GM10847 (cell line): Measurements from ENCODE around the gene PODN.

Experiments used
- POLR2A ChIP-seq: IDR thresholded peaks from 2 replicates; pipeline ENCODE4 v1.6.1; 2011; ENCODE audit not compliant: insufficient read length; ENCODE audit errors: extremely low read depth

Gene PODN

DNA sequence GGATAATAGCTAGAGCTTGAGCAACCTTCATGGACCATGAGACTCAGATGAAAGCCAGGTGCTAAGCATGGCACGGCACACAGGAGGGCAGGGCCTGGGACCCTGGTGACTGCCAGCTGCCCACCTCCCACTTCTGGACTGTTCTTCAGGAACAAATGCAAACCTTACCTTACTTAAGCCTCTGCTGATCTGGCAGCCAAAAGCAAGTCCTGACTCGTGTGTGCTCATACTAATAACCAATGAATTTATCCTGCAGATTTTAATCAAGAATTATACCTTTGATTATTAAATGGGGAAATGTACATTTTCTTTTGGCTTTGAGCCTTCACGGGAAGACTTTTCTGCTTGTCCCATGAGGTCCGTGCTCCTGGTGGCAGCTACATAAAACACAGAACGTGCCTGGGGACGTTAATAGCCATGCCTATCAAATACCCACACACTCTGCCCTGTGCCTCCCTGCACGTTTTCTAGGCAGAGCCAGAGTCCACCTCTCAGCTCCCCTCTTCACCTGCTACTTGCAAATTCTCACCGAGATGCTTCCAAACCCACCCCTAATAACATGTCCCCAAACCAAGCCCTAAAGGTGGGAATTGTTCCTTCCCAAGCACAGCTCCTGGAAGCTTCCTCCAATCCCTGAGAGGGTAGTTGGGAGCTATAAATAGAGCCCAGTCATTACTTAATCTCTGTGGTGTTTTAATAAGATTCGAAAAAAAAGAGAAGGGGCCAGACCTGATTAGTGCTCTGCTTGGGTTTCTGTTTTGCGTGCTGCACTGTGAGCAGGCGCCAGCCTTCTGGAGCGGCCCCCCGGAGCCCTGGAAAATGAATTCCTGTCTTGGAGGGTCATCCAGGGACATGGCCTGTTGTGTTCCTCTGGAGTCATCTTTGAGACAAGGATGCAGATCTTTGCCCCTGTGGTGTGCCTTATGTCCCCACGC, 46.9 kb downstream of the PODN start:
- no peak for TF ChIP-seq POLR2A

DNA sequence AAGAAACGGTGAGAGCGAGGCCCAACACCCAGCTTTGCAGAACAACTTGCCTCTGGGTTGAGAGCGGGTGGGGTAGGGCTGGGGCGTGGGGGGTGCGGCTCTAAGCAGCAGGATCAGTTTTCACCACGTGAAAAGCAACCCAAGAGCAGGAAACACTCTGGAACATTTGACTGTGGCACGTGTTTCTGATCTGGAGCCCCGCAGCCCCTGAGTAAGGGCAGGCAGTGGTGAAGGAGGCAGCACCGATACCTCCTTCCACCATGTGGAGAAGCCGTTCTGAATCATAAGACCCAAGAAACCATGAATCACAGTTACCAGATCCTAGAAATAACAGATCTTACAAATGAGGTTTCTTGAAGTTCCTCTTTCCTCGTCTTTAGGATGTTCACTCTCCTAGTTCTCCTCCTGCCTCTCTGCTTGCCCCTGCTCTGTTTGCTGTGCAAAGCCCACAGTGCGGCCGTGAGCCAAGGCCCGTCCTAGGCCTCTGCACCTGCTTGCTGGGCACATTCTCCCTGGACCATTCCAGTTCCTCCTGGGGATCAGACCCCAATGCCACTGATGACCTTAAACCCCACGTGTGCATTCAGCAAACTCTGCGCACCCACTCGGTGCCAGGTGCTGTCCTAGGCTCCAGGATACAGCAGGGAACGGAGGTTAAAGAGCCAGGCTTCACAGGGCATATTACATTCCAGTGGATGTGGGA, 48.5 kb downstream of the PODN start:
- no peak for TF ChIP-seq POLR2A

DNA sequence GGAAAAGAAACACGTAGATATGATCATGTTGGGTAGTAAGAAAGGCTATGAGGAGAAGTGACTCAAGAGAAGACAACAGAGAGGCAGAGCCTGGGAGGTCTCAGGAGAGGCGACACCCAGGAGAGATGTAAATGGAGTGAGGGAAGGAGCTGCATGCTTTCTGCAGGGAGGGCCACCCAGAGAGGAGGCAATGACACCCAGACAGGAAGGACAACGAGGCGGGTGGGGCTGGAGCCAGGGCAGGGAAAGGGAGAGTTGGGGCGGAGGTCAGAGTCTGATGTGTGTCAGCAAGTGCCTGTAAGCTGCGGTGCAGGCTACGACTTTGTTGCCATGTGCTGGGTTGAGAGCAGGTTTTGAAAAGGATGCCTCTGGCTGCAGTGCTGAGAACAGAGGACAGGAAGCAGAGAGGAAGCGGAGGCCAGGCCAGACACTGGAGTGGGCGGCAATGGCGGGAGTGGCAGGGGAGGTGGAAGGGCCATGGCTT, 49.1 kb downstream of the PODN start:
- TF ChIP-seq POLR2A, result no peak

DNA sequence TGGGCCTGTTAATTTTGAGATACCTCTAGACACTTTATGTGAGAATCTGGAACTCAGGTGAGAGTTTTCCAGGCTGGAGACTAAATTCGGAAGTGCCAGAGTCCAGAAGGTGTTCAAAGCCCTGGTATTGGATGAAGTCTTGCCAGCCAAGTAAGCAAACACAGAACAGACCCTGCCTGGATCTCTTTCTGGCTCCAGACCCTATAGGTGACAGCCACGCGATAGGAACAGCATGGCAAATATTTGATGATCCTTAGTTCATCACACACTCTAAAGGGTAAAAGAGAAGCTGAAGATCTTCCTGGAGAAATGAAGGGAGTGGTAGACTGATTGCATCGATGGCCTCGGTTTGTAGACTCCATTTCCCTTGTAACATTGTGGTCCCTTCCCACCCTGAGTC, 49.7 kb downstream of the PODN start:
- TF ChIP-seq POLR2A, result no peak

DNA sequence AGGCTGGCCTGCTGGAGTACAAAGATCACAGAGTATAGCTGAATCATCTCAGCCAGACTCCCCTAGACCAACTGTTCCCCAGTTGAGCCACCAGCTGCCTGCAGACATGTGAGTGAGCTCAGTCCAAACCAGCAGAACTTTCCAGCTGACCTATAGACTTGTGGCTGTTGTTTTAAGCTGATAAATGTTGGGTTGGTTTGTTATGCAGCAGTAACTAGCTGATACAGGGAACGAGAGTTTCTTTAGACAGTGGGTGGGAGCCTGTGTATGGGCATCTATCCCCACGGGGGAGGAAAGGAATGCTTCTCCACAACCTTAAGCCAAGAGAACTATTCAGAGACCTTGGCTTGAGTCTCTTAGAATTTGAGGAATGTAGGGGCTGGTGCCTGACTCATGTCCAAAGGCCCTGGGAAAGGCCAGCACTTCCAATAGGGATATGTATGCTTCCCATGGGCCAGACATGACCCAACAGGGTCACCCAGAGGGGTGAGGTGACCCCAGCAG, 50.3 kb downstream of the PODN start:
- TF ChIP-seq POLR2A, result no peak

DNA sequence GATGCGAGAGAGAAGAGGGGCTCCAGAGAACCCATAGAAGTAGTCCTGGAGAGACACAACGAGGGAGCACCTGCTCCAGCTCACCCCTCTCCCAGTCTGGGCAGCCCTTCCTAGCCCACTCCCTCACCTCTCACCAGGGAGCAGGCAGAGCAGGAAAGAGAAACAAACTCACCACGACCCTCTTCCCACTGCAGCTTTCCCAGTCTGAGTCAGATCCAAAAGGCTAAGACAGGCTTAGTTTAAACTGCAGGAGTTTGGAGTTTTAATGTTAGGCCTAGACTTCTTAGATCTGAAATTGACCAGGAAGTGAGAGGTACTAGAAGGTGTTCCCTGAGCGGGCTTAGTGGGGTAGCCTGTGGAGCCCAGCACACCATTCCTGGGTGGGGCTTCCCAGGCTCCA, 50.8 kb downstream of the PODN start:
- TF ChIP-seq POLR2A, result no peak

DNA sequence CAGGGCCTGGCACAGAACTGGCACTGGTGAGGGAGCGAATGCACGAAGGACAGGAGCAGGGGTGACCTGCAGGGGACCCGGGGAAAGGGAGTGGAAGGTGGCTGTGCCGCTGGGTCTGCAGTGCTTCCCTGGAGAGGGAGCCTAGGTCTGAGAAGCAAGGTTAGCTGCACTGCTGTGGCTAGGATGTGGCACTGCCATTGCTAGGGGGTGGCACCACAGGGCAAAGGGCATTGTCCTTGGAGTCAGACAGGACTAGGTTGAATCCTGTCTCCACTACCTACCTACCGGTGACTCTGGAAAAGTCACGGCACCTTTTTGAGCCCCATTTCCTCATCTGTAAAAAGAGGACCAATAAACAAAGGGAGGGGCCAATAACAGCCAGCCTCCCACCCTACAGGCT, 52.1 kb downstream of the PODN start:
- no peak for TF ChIP-seq POLR2A

DNA sequence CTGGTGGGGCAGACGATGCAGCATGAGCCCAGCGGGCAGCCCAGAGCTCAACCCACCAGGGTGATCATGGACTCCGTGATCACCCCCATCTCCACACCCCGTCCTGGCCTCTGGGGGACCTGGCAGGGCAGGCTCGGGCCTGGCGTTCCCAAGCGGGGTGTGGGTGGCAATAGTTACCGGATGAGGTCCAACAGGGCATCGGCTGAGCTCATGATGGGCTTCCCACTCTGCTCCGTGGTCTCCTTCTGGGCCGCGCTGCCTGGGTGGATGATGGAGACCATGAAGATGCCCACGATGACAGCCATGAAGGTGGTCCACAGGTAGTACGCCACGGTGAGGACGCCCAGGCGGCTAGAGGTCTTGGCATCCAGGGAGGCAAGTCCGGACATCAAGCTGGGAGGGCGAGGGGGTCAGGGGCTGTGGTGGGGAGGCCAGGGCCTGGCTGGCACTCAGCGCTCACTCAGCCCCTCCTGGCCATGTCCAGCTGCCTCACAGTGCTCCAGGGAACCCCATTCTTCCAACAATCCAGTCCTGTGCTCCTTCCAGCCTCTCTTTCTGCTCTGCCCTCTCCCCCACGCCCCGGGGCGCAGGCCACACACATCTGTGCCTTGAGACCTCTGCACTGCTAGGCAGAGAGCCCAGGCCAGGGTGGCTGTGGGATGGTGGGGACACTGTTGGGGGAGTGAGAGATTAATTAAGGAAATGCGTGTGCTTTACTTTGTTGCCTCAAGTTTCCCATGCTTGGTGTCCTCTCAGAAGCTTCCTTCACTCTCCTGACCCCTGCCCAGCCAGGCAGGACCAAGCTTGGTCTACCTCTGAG, 52.8 kb downstream of the PODN start:
- TF ChIP-seq POLR2A, result no peak

DNA sequence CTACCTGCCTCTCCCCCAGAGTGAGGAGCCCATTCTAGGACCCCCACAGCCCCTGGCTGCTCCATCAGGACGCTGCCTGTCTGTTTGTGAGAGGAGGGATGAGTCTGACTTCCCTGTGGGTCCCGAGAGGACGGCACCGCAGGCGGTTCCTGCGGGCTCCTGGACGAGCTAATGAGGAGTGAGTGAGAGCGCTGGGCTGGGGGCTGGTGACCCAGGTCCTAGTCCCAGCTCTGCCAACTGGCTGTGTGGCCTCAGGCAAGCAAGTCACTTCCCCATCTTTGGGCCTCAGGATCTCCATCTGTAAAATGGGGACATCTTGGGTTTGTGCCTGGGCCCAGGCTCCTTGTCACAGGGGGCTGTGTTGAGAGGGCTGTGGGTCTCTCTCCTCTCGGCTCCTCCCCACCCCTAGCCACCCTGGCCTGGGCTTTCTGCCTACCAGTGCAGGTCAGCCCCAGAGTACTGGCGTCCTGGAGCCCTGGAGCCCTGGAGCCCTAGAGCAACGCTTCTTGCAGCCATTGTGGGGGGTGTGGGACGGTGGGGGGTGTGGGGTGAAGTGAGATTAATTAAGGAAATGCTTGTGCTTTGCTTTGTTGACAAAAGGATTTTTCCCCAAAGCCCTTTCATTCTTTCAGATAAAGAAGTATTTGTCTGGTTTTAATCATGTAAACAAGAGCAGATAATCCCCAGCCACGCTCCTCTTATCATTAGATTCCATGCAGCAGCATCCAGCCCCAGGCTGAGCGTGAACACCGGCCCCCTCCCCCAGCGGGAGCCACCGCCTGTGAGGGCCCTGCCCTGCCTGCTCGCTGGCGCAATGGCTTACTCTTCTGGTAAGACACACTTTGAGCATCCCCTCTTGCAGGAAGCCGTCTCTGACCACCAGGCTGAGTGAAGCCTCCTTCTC, 53.6 kb downstream of the PODN start:
- TF ChIP-seq POLR2A, result no peak

DNA sequence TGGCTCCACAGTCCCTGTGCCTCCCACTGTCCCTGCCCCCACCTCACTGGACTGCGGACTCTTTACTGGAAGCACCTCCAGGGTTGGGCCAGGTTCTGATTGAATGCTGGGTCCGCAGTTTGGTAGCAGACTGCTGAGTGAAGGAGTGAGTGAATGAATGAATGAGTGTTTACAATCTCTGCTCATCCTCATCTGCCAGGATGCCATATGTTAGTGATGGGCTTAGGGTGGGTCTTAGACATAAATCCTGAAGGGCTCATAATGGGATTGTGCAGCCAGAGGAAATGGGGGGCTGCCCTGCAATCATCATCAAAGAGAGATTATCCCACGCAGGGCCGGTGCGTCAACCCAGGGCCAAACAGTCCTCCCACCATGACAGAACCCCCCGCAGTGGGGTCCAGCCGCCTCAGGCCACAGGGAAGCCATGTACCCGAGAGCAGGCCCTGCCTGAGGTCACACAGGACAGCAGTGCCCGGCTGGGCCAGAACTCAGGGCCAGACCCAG, 54.3 kb downstream of the PODN start:
- TF ChIP-seq POLR2A, result no peak

DNA sequence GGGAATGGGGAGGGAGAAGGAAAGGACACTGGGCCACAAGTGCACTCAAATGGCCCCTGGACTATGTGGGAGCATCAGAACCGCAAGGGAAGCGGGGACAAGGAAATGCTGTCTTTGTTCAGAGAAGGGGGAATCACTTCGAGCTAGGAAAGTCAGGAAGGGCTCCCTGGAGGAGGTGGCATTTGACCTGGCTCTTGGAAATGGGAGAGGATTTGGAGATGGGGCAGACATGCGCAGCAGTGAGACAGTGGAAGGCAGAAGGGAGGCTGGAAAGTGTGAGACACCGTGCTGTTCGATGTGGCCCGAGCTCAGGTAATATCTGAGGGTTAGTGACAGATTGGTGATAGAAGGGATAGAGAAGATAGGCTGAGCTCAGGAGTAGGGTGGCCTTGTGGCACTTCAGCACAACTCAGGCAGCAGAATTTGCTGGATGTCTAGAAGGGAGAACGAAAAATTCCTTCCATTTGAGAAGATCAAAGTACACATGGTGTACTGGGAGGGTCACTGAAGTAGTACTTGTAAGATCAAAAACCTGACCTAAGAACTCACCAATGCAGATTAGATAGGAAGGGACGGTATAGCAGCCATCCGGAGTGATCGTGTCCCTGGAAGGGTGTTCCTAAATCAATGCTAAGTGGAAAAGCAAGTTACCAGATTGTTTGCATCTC, 55.1 kb downstream of the PODN start:
- TF ChIP-seq POLR2A, result no peak

DNA sequence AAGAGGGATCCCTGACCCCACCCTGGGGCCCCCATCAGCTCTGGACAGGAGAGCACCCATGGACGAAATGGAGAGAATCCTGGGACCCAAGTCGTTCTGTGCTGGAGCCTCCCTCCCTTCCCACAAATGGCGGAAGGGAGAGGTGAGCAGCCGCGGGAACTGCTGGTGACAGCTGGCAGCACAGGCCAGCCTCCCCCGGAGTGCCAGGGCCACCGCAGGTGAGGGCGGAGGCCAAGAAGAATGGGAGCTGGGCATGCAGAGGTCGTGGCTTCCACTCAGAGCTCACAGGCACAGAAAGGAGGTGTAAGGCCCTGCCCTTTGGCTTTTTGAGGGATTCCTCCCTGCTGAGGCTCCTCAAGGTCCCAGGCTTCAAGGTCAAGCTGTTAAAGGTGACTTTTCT, 55.8 kb downstream of the PODN start:
- no peak for TF ChIP-seq POLR2A

DNA sequence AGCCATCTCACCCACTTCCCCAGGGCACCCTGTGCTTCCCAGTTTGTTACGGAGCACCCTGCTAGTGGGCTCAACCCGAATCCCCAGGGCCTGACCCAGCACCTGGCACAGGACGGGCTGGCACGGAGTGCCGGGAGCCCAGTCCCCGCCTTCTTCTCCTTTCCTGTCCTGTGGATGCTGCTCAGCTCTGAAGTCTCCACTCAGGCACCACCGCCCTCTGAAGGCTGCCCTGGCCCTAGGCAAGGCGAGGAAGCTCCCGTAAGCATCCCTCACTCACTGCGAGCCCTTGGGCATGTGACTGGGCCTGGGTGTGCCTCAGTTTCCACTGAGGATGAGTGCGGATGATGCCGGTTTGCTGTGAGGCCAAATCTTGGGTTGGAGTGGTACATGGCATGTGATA, 58.6 kb downstream of the PODN start:
- TF ChIP-seq POLR2A, result no peak

DNA sequence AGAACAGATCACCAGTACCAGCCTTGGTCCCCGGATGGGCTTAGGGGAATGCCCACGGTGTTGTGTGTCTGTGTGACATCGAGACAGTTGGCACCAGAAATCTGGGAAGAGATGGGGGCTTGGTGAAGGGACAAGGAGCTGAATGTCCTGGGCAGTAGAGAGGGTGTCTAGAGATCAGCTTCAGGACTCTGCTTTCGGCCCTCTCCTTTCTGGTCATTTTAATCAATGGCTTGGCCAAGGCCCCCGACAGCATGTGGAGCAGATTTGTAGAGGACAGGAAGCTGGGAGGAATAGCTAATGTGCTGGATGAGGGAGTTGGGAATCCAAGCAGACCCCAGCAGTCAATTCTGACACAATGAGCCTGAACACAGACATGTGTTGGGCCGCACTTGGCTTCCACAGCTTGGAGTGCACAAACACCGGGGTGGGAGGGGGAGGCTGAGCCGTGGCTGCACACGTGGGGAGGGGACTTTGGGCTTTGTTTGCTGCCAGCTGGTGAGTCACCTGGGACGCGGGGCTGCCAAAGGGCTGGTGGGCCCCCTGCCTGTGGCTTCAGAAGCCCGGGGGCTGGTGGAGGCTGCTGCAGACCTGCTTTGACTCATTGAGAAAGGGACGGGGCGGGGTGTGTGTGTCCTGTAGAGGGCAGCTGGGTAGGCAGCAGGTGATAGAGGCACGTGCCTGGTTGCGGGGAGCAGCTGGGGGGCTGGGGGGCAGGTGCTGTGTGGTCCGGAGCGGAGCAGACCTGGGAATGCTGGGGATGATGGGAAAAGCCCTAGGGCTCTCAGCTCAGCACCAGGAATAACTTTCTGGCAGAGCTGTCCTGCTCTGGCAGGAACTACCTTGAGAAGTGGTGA, 59.5 kb downstream of the PODN start:
- TF ChIP-seq POLR2A, result no peak
